ENCODE results near the gene ATP9A. TPM values are rescaled to one million over a fixed set of nuclear protein-coding genes. Genes with fewer than 3 reads are reported as not detected.

The ATP9A gene
- total and polyA plus RNA-seq, 2 of the 4 experiments (the other 2 are of a cell fraction), result 10.6 to 22.4 TPM

- dilution Hi-C loops (cut with HindIII; ENCODE audit: low sequenced_read_pairs, unreplicated experiment) (loop anchor here (25.0 kb wide), 1 partner anchor 163 kb away; no protein-coding TSS in a partner anchor), intact Hi-C loops (cut with micrococcal nuclease) (no loop called here), in situ Hi-C loops (cut with MboI; ENCODE audit: low sequenced_read_pairs) (no loop called here)
- TF ChIP-seq BHLHE40 (IDR thresholded peaks at IDR 0.05; ENCODE audit: low read depth, low read length) (no peak), MAZ (IDR thresholded peaks at IDR 0.05; ENCODE audit: borderline replicate concordance, low read depth, low read length) (no peak), MXI1 (IDR thresholded peaks at IDR 0.05; ENCODE audit: borderline replicate concordance, low read depth, low read length) (no peak), NFE2L2 (IDR thresholded peaks at IDR 0.05; ENCODE audit: low read depth, low read length) (no peak), RFX5 (IDR thresholded peaks at IDR 0.05; ENCODE audit: low read depth, low read length) (no peak), CTCF (conservative IDR thresholded peaks at IDR 0.05; ENCODE audit: low read depth, low read length) (no peak), RAD21 (IDR thresholded peaks at IDR 0.05; ENCODE audit: low read length) (no peak), MAFK (IDR thresholded peaks at IDR 0.05; ENCODE audit: low read depth, low read length) (no peak), POLR2A (IDR thresholded peaks at IDR 0.05; ENCODE audit: low read depth, low read length) (no peak), CEBPB (IDR thresholded peaks at IDR 0.05; ENCODE audit: low read depth, low read length) (no peak), SMC3 (IDR thresholded peaks at IDR 0.05; ENCODE audit: low read depth, low read length) (no peak), CHD1 (IDR thresholded peaks at IDR 0.05; ENCODE audit: low read depth, low read length) (no peak), FOS (IDR thresholded peaks at IDR 0.05; ENCODE audit: low read depth, low read length) (no peak), RCOR1 (IDR thresholded peaks at IDR 0.05; ENCODE audit: insufficient replicate concordance, low read length) (no peak)
- TF ChIP-seq, protein P1, sequence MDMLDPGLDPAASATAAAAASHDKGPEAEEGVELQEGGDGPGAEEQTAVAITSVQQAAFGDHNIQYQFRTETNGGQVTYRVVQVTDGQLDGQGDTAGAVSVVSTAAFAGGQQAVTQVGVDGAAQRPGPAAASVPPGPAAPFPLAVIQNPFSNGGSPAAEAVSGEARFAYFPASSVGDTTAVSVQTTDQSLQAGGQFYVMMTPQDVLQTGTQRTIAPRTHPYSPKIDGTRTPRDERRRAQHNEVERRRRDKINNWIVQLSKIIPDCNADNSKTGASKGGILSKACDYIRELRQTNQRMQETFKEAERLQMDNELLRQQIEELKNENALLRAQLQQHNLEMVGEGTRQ (IDR thresholded peaks at IDR 0.05; ENCODE audit: low read depth, low read length), result no peak
- TF ChIP-seq, protein P2, sequence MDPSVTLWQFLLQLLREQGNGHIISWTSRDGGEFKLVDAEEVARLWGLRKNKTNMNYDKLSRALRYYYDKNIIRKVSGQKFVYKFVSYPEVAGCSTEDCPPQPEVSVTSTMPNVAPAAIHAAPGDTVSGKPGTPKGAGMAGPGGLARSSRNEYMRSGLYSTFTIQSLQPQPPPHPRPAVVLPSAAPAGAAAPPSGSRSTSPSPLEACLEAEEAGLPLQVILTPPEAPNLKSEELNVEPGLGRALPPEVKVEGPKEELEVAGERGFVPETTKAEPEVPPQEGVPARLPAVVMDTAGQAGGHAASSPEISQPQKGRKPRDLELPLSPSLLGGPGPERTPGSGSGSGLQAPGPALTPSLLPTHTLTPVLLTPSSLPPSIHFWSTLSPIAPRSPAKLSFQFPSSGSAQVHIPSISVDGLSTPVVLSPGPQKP (IDR thresholded peaks at IDR 0.05; ENCODE audit: borderline replicate concordance, low read depth, low read length), result no peak
- no peak overlapping the region for H3K4me3 ChIP-seq (ENCODE audit: insufficient read depth, low read depth, low read length)
- WGBS, 2 experiments (ENCODE audit: extremely low coverage in 2 of 2, insufficient read length in 1 of 2), result 90% methylated on average over 2 of the region's 3 CpGs; no CpG with 5 or more reads in 1 of the 2 experiments
- no peak overlapping the region for H3K4ac ChIP-seq (ENCODE audit: low read depth, low read length)
- 0 out of 2 replicates have a peak, but pooled peaks cover 5% of the 10 kb centered on the region for H3K9me1 ChIP-seq (ENCODE audit: insufficient read depth, low read length)
- no peak overlapping the region for H2BK120ac ChIP-seq (ENCODE audit: low read depth, low read length)
- H2AK9ac ChIP-seq (replicated peaks; ENCODE audit: low read depth, low read length, poor library complexity), result no peak overlapping the region
- H3K4me2 ChIP-seq (ENCODE audit: low read depth, low read length), result no peak overlapping the region
- no peak overlapping the region for H3K23ac ChIP-seq (ENCODE audit: low read depth, low read length)
- no peak overlapping the region for H2BK15ac ChIP-seq (ENCODE audit: low read depth, low read length)
- no peak overlapping the region for H3K56ac ChIP-seq (ENCODE audit: extremely low read depth, insufficient read depth, low read length)
- CTCF ChIA-PET, result no interaction called here
- H3K9ac ChIP-seq (ENCODE audit: low read depth, low read length), result no peak overlapping the region
- ATAC-seq (ENCODE audit: low read depth) (no peak), DNase-seq (no peak)
- H3K4me1 ChIP-seq (ENCODE audit: control insufficient read depth, insufficient read depth, low read length), result peaks cover 4% of the 10 kb centered on the region; the same call in 1 of the 2 replicates
- no peak overlapping the region for H3K27ac ChIP-seq (ENCODE audit: insufficient read depth, low read length)
- H3K18ac ChIP-seq (ENCODE audit: low read depth, low read length), result no peak overlapping the region
- H2AFZ ChIP-seq (replicated peaks; ENCODE audit: low read length, poor library complexity), result no peak overlapping the region
- no peak overlapping the region for H2BK20ac ChIP-seq (ENCODE audit: low read depth, low read length)
- peaks cover 5% of the 10 kb centered on the region for H3K9me3 ChIP-seq (ENCODE audit: control insufficient read depth, insufficient read depth, low read length)
- no peaks in the 10 kb centered on the region for H3K79me1 ChIP-seq (ENCODE audit: low read depth in 1 of 2, low read length in 2 of 2)
- no peak overlapping the region for H4K91ac ChIP-seq (ENCODE audit: insufficient read depth, low read depth, low read length)
- H3K27me3 ChIP-seq (ENCODE audit: control insufficient read depth, insufficient read depth, low read length), result no peaks in the 10 kb centered on the region; the same call in 1 of the 2 replicates
- POLR2A ChIA-PET (ENCODE audit: unreplicated experiment), result no interaction called here
- H3K14ac ChIP-seq (replicated peaks; ENCODE audit: low read depth, low read length), result no peak overlapping the region
- no peak overlapping the region for H2BK5ac ChIP-seq (ENCODE audit: low read depth, low read length, poor library complexity, severe bottlenecking)
- no peak overlapping the region for H4K8ac ChIP-seq (ENCODE audit: low read depth in 2 of 2, low read length in 2 of 2)
- H4K5ac ChIP-seq (ENCODE audit: low read depth, low read length), result no peak overlapping the region
- BruUV-seq (replicated peaks), result no TSS peak
- H3K36me3 ChIP-seq (ENCODE audit: control insufficient read depth, insufficient read depth, low read length), result no peaks in the 10 kb centered on the region
- no peak overlapping the region for H2AK5ac ChIP-seq (ENCODE audit: low read depth, low read length)
- H4K20me1 ChIP-seq (ENCODE audit: insufficient read depth, low read length), result no peaks in the 10 kb centered on the region
Measured at GRCh38 chr20:51575486-51575885, 192.7 kb downstream of the ATP9A start.
